GM12801 (cell line): ENCODE data around the gene PCDHGA5.
"Not testable (repeated sequence)": the region's sequence is repeated elsewhere in the genome, so short reads cannot be mapped to it uniquely, and the experiment has no call there.

Experiments
- TF ChIP-seq, protein P1 (sequence below): IDR thresholded peaks from one replicate; pipeline ENCODE4 v1.5.1; 2011; ENCODE audit warnings: control low read depth; ENCODE audit not compliant: insufficient read length; ENCODE audit errors: extremely low read depth

PCDHGA5 gene

DNA sequence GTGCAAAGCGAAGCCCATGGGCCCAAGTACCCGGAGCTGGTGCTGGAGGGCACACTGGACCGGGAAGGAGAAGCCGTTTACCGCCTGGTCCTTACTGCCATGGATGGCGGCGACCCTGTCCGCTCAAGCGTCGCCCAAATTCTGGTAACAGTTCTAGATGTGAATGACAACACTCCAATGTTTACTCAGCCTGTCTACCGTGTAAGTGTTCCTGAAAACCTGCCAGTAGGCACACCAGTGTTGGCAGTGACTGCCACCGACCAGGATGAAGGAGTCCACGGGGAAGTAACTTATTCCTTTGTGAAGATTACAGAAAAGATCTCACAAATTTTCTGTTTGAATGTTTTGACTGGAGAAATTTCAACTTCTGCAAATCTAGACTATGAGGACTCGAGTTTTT, 10.7 kb downstream of the PCDHGA5 start:
- TF ChIP-seq, protein P1, sequence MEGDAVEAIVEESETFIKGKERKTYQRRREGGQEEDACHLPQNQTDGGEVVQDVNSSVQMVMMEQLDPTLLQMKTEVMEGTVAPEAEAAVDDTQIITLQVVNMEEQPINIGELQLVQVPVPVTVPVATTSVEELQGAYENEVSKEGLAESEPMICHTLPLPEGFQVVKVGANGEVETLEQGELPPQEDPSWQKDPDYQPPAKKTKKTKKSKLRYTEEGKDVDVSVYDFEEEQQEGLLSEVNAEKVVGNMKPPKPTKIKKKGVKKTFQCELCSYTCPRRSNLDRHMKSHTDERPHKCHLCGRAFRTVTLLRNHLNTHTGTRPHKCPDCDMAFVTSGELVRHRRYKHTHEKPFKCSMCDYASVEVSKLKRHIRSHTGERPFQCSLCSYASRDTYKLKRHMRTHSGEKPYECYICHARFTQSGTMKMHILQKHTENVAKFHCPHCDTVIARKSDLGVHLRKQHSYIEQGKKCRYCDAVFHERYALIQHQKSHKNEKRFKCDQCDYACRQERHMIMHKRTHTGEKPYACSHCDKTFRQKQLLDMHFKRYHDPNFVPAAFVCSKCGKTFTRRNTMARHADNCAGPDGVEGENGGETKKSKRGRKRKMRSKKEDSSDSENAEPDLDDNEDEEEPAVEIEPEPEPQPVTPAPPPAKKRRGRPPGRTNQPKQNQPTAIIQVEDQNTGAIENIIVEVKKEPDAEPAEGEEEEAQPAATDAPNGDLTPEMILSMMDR: no peak

DNA sequence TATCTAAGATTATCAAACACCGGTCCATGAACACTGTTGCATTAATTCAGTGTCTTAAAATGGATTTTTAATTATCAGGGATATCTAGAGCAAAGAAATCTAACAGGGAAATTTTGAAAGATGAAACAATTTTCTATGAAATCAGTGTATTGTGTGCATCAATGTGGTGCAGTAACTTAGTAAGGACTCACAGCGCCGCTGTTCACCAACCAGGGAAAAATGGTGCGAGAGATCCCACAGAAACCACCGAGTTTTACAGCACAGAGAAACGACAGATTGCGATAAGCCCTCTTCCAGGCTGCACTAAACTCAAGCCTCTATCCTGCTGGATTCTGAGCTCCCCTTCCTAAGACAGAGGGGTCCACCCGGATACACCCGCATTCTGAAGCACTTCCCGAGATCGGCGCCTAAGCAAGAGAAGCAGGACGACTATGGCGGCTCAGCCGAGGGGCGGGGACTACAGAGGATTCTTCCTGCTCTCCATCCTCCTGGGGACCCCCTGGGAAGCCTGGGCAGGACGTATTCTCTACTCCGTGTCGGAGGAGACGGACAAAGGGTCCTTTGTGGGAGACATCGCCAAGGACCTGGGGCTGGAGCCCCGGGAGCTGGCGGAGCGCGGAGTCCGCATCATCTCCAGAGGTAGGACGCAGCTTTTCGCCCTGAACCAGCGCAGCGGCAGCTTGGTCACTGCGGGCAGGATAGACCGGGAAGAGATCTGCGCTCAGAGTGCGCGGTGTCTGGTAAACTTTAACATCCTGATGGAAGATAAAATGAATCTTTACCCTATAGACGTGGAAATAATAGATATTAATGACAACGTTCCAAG, 18.7 kb downstream of the PCDHGA5 start, which contains the start of gene PCDHGA7:
PCDHGA7 (plus strand) TSS at position 274 of the 826 bp plus-strand sequence; CDS start at position 432, 158 bp downstream.
- TF ChIP-seq, protein P1: no peak

DNA sequence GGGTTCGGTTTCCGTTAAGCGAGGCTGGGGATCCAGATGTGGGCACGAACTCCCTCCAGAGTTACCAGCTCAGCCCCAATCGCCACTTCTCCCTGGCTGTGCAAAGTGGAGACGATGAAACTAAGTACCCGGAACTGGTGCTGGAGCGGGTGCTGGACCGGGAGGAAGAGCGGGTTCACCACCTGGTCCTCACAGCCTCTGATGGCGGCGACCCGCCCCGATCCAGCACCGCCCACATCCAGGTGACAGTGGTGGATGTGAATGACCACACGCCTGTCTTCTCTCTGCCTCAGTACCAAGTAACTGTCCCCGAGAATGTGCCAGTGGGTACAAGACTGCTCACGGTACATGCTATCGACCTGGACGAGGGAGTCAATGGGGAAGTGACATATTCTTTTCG, 19.4 kb downstream of the PCDHGA5 start:
- TF ChIP-seq, protein P1: no peak

DNA sequence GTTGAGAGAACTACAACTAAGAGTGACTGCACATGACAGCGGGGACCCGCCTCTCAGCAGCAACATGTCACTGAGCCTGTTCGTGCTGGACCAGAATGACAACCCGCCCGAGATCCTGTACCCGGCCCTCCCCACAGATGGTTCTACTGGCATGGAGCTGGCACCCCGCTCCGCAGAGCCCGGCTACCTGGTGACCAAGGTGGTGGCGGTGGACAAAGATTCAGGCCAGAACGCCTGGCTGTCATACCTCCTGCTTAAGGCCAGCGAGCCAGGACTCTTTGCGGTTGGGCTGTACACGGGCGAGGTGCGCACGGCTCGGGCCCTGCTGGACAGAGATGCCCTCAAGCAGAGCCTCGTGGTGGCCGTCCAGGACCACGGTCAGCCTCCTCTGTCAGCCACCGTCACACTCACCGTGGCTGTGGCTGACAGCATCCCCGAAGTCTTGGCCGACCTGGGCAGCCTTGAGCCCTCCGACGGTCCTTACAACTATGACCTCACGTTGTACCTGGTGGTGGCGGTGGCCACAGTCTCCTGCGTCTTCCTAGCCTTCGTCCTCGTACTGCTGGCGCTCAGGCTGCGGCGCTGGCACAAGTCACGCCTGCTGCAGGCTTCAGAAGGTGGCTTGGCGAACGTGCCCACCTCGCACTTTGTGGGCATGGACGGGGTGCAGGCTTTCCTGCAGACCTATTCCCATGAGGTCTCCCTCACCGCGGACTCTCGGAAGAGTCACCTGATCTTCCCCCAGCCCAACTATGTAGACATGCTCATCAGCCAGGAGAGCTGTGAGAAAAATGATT, 20.7 kb downstream of the PCDHGA5 start:
- TF ChIP-seq, protein P1: no peak

DNA sequence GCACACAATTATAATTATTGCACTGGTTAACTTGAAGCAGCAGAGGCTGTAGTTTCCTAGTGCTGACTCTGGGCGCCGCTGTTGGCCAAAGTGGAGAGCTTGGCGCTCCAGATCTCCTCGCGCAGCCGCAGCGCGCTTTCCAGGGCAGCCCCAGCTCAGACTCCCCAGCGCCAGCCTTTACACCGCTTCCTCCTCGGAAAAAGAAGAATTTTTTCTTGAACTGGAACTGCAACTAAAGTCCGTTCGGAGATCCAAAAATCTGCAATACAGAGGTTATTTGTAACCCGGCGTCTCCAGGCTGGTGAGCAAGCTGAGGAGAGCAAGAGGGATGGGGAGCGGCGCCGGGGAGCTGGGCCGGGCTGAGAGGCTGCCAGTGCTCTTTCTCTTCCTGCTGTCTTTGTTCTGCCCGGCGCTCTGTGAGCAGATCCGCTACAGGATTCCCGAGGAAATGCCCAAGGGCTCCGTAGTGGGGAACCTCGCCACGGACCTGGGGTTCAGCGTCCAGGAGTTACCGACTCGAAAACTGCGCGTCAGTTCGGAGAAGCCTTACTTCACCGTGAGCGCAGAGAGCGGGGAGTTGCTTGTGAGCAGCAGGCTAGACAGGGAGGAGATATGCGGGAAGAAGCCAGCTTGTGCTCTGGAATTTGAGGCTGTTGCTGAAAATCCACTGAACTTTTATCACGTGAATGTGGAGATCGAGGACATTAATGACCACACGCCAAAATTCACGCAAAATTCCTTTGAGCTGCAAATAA, 23.8 kb downstream of the PCDHGA5 start, which contains the start of gene PCDHGB4:
PCDHGB4 (plus strand) TSS at position 142 of the 755 bp plus-strand sequence; CDS start at position 329, 187 bp downstream.
- TF ChIP-seq, protein P1: not testable (repeated sequence)

DNA sequence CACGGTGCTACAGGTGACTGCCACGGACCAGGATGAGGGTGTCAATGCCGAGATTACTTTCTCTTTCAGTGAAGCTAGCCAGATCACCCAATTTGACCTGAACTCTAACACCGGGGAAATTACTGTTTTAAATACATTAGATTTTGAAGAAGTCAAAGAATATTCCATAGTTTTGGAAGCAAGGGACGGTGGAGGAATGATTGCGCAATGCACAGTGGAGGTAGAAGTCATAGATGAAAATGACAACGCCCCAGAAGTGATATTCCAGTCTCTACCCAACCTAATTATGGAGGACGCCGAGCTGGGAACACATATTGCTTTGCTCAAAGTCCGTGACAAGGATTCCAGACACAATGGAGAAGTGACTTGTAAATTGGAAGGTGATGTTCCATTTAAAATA, 24.7 kb downstream of the PCDHGA5 start:
- TF ChIP-seq, protein P1: no peak
